ENCODE measurements around the gene CRK. TPM values are rescaled to one million over a fixed set of nuclear protein-coding genes. Genes with fewer than 3 reads are reported as not detected.

Gene CRK
- total and polyA plus RNA-seq, 10 of the 15 experiments (the other 5 are each of a cell fraction or from before 2014, with no cell fraction given): 11.1 to 23.8 (median 20.5) TPM

- no peak; a peak in 1 of 4 replicates for TF ChIP-seq ETV6 (conservative IDR thresholded peaks at IDR 0.05 in 1 of 2, IDR thresholded peaks at IDR 0.05 in 1 of 2; ENCODE audit: borderline replicate concordance in 1 of 2, low read depth in 1 of 2)
- 0 out of 2 replicates have a peak, but pooled peaks have one; percentile 43 for TF ChIP-seq MLLT1 (IDR thresholded peaks at IDR 0.05)
Observed at GRCh38 chr17:1484676-1485422, 28.8 kb upstream of the CRK start (continued).

GRCh38 chr17:1484060-1484535 is 28.1 kb upstream of the CRK start:
- FAIRE-seq (no peak), ATAC-seq (no peak), DNase-seq (ENCODE audit: low read depth, low spot score) (no peak)
- intact Hi-C loops (cut with micrococcal nuclease; ENCODE audit: unreplicated experiment): no loop called here
- Histone ChIP-seq H3K36me3 (ENCODE audit: control insufficient read depth in 2 of 2, insufficient read depth in 2 of 2, low read length in 1 of 2) (peaks cover 0 to 4% of the 10 kb centered on the region in 2 experiments; a peak in 3 of 4 replicates), H3K27ac (ENCODE audit: control insufficient read depth, insufficient read depth) (0 out of 2 replicates have a peak overlapping the region, but pooled peaks have one; percentile 42), H2AFZ (ENCODE audit: control insufficient read depth, low read depth, low read length) (no peak overlapping the region), H3K79me2 (ENCODE audit: control insufficient read depth, insufficient read depth, low read length) (peaks cover 12% of the 10 kb centered on the region), H3K4me1 (ENCODE audit: control insufficient read depth, insufficient read depth, low read length) (peaks cover 16% of the 10 kb centered on the region), H4K20me1 (ENCODE audit: control insufficient read depth, insufficient read depth) (no peaks in the 10 kb centered on the region), H3K4me2 (ENCODE audit: control insufficient read depth, insufficient read depth) (peak overlapping the region; percentile 66), H3K27me3 (replicated peaks in 1 of 2; ENCODE audit: control insufficient read depth in 2 of 2, insufficient read depth in 2 of 2, low read length in 1 of 2) (no peaks in the 10 kb centered on the region), H3K9ac (ENCODE audit: control insufficient read depth, insufficient read depth, low read length) (no peak overlapping the region), H3K9me3 (replicated peaks; ENCODE audit: control insufficient read depth, insufficient read depth, low read length) (no peaks in the 10 kb centered on the region), H3K4me3 (no peak overlapping the region; the same call in 1 of the 2 replicates)
- 97% methylated on average over 29 of the region's 29 CpGs for WGBS (ENCODE audit: insufficient coverage, insufficient replicate concordance, low lambda C conversion rate, missing lambda C conversion rate)
- RAD21 ChIA-PET (ENCODE audit: unreplicated experiment): interaction anchor here (1.1 to 1.4 kb wide), 3 partner anchors 9 to 119 kb away, joined by 5 to 16 read pairs (median 6); partner anchors contain the start of gene INPP5K
- SMC1A ChIA-PET (ENCODE audit: uncharacterized antibody, unreplicated experiment): interaction anchor here (1.1 kb wide), 1 partner anchor 10 kb away, joined by 5 read pairs; no protein-coding TSS in a partner anchor
- POLR2A ChIA-PET: interaction anchor here (2.7 kb wide), 1 partner anchor 9 kb away, joined by 22 read pairs; no protein-coding TSS in a partner anchor
- in situ Hi-C loops (cut with MboI): no loop called here
- BruUV-seq (replicated peaks): TSS peak; percentile 35
- CTCF ChIA-PET: interaction anchor here (0.9 kb wide), 1 partner anchor 9 kb away, joined by 3 read pairs; no protein-coding TSS in a partner anchor
- TF ChIP-seq CUX1 (IDR thresholded peaks at IDR 0.05; ENCODE audit: insufficient replicate concordance, low read depth, low read length): no peak
- TF ChIP-seq SUPT20H (IDR thresholded peaks at IDR 0.05; ENCODE audit: borderline replicate concordance, control insufficient read depth, low read depth, low read length): no peak
- TF ChIP-seq STAT3 (IDR thresholded peaks at IDR 0.05; ENCODE audit: low read depth, low read length): no peak
- no peak for TF ChIP-seq SKIL (IDR thresholded peaks at IDR 0.05; ENCODE audit: low read depth, poor library complexity, severe bottlenecking)
- TF ChIP-seq ETV6 (conservative IDR thresholded peaks at IDR 0.05 in 1 of 2, IDR thresholded peaks at IDR 0.05 in 1 of 2; ENCODE audit: borderline replicate concordance in 1 of 2, low read depth in 1 of 2): no peak
- peak; percentile 75; the same call in 1 of the 2 replicates for TF ChIP-seq MLLT1 (IDR thresholded peaks at IDR 0.05)
